HFFc6 (cell line): Measurements from ENCODE around the gene RFX7. TPM values are rescaled to one million over a fixed set of nuclear protein-coding genes. Genes with fewer than 3 reads are reported as not detected.

Source experiments
- DNase-seq: peaks from one replicate; pipeline ENCODE4 v3.0.0-alpha.2; 2018
- H3K27ac Mint-ChIP-seq: 2 replicates; pipeline ENCODE4 v1.8.0; 2020; ENCODE audit warnings: mild to moderate bottlenecking, mixed read lengths
- H3K27me3 Mint-ChIP-seq: 2 replicates; pipeline ENCODE4 v1.8.0; 2021; ENCODE audit warnings: mild to moderate bottlenecking, moderate library complexity, mixed read lengths; ENCODE audit not compliant: insufficient read depth
- H3K36me3 Mint-ChIP-seq: 2 replicates; pipeline ENCODE4 v1.8.0; 2021; ENCODE audit warnings: low read depth, mixed read lengths
- H3K4me1 Mint-ChIP-seq: 2 replicates; pipeline ENCODE4 v1.8.0; 2020; ENCODE audit warnings: low read depth, mixed read lengths
- H3K4me3 Mint-ChIP-seq: 2 replicates; pipeline ENCODE4 v1.8.0; 2020; ENCODE audit warnings: mild to moderate bottlenecking, moderate library complexity, mixed read lengths
- H3K9me3 Mint-ChIP-seq: 2 replicates; pipeline ENCODE4 v1.8.0; 2020; ENCODE audit warnings: mild to moderate bottlenecking, mixed read lengths
- CTCF ChIP-seq: fragments of 200-600 bp; sonication (generic); IDR thresholded peaks from 2 replicates; pipeline ENCODE4 v1.5.0; 2021; ENCODE audit warnings: antibody characterized with exemption, mild to moderate bottlenecking
- total RNA-seq, 6 experiments: library from RNA; stranded (reverse); fragmentation: NEBNext Ultra II Directional; extraction: Animal tissue kit (Norgen Biotek cat#: 25700); gene quantifications; 2 replicates in 1 of 6; 3 replicates in 5 of 6; pipeline ENCODE4 v1.2.3, GENCODE V29; 2021

Gene RFX7
- total RNA-seq, 6 experiments from 2014 or later, result 13.8 to 20.1 (median 16.5) TPM

DNA sequence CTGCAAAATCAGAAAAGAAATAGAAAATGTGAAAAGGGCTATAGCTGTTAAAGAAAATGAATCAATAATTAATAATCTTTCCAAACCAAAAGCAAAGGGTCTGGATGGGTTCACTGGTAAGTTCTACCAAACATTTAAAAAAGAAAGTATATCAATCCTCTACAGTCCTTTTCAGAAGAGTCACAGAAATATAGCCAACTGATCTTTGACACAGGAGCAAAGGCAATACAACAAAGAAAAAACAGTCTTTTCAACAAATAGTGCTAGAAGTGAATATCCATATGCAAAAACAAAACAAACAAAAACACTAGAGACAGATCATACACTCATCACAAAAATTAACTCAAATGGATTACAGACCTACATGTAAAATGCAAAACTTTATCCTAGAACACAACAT is 32.6 kb downstream of the RFX7 start:
- no peak for TF ChIP-seq CTCF
- no peak overlapping the region for H3K27ac Mint-ChIP-seq
- no peaks in the 10 kb centered on the region for H3K9me3 Mint-ChIP-seq
- DNase-seq, result no peak
- no peaks in the 10 kb centered on the region for H3K27me3 Mint-ChIP-seq
- no peak overlapping the region for H3K4me3 Mint-ChIP-seq
- H3K4me1 Mint-ChIP-seq, result peaks cover 50% of the 10 kb centered on the region
- peaks cover 34% of the 10 kb centered on the region for H3K36me3 Mint-ChIP-seq

- Mint-ChIP-seq H3K36me3 (peaks cover 32% of the 10 kb centered on the region), H3K27me3 (no peaks in the 10 kb centered on the region), H3K4me3 (no peak overlapping the region), H3K9me3 (no peaks in the 10 kb centered on the region), H3K27ac (no peak overlapping the region), H3K4me1 (peaks cover 65% of the 10 kb centered on the region)
- DNase-seq, result no peak
- TF ChIP-seq CTCF, result no peak
Measured at GRCh38 chr15:56208641-56209155, 35.0 kb downstream of the RFX7 start.

DNA sequence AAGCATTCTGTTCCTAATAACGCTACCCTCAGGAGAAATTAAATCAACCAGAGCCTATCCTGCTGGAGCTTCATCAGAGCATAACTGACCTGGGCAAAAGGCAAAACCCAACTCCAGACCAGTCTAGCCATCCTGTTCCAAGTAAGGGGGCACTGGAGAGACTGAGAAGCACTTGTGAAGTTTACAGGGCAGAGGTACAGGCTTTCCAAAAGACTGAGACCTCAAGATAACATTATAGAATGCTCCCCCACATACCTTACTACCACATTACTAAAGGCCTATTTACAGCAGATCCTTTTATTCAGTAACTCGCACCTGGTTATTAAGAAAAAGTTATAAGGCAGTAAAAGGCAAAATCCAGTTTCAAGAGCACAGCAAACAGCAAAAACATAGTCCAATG is 35.5 kb downstream of the RFX7 start:
- H3K9me3 Mint-ChIP-seq, result no peaks in the 10 kb centered on the region

DNA sequence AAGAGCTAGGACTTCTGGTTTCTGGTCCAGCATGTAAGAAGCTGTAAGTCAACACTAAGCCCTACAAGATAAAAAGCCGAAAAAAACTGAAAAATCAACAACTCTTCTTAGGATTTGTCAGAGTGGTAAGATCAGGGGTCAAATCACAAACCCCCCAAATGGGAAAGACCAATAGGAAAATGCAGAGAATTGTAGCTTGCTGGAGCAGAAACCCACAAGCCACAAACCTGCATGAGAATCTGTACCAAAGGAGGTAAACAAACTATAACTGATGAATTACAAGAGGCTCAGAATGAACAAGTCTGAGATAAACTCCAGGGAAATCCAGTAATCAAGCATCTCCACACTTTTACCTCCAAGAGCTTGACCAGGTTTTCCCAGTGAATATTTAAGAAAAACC is 36.0 kb downstream of the RFX7 start:
- peaks cover 30% of the 10 kb centered on the region for H3K36me3 Mint-ChIP-seq
- TF ChIP-seq CTCF, result no peak
- no peak overlapping the region for H3K27ac Mint-ChIP-seq
- H3K4me3 Mint-ChIP-seq, result no peak overlapping the region
- no peak for DNase-seq
- no peaks in the 10 kb centered on the region for H3K9me3 Mint-ChIP-seq
- peaks cover 75% of the 10 kb centered on the region for H3K4me1 Mint-ChIP-seq
- no peaks in the 10 kb centered on the region for H3K27me3 Mint-ChIP-seq

More for the DNA sequence above, 35.5 kb downstream of the RFX7 start:
- DNase-seq, result no peak
- Mint-ChIP-seq H3K4me3 (no peak overlapping the region), H3K27ac (no peak overlapping the region), H3K36me3 (peaks cover 28% of the 10 kb centered on the region), H3K27me3 (no peaks in the 10 kb centered on the region), H3K4me1 (peaks cover 70% of the 10 kb centered on the region)
- TF ChIP-seq CTCF, result no peak

GRCh38 chr15:56207092-56207491 is 36.6 kb downstream of the RFX7 start:
- H3K27ac Mint-ChIP-seq, result no peak overlapping the region
- no peaks in the 10 kb centered on the region for H3K9me3 Mint-ChIP-seq
- no peaks in the 10 kb centered on the region for H3K27me3 Mint-ChIP-seq
- no peak overlapping the region for H3K4me3 Mint-ChIP-seq
- peaks cover 29% of the 10 kb centered on the region for H3K36me3 Mint-ChIP-seq
- TF ChIP-seq CTCF, result no peak
- no peak for DNase-seq
- H3K4me1 Mint-ChIP-seq, result peaks cover 75% of the 10 kb centered on the region
